Transverse colon (tissue), 4 donors: ENCODE measurements around the gene REEP6. TPM values are rescaled to one million over a fixed set of nuclear protein-coding genes. Genes with fewer than 3 reads are reported as not detected.

Experiments
- DNase-seq: peaks from one replicate; pipeline ENCODE4 v3.0.0-alpha.2; 2019
- H3K27ac ChIP-seq, 4 donors: fragments of 200-600 bp; sonication (generic); 2 replicates each; pipeline ENCODE4 v1.5.1; 2016 to 2018; ENCODE audit warnings: inconsistent platforms in 4 of 4
- H3K27me3 ChIP-seq: fragments of 200-600 bp; sonication (generic); 2 replicates; pipeline ENCODE4 v1.5.1; 2017; ENCODE audit warnings: inconsistent platforms
- H3K36me3 ChIP-seq, 4 donors: fragments of 200-600 bp; sonication (generic); 2 replicates each; pipeline ENCODE4 v1.5.1; 2017 to 2019; ENCODE audit warnings: inconsistent platforms in 4 of 4
- H3K4me1 ChIP-seq, 4 donors: fragments of 200-600 bp; sonication (generic); 2 replicates each; pipeline ENCODE4 v1.5.1; 2017 to 2020; ENCODE audit warnings: inconsistent platforms in 4 of 4
- H3K4me3 ChIP-seq, 4 donors: fragments of 200-600 bp; sonication (generic); 1 replicate in 1 of 4; 2 replicates in 3 of 4; pipeline versions ENCODE4 v1.5.1 to v1.6.1; 2017 to 2019; ENCODE audit warnings: inconsistent platforms in 4 of 4
- H3K9me3 ChIP-seq, 2 donors: fragments of 200-600 bp; sonication (generic); 2 replicates each; pipeline ENCODE4 v1.5.1; 2017 to 2019; ENCODE audit warnings: inconsistent platforms in 2 of 2
- EP300 ChIP-seq: sonication (generic); formaldehyde crosslinking; IDR thresholded peaks from one replicate; pipeline ENCODE4 v1.6.1; 2017; ENCODE audit warnings: antibody characterized with exemption, low read depth
- POLR2A ChIP-seq: fragments of 450-650 bp; IDR thresholded peaks from one replicate; pipeline ENCODE4 v1.6.1; 2016; ENCODE audit warnings: antibody characterized with exemption, mild to moderate bottlenecking, moderate library complexity
- POLR2AphosphoS5 ChIP-seq, 3 donors: sonication (generic); formaldehyde crosslinking; IDR thresholded peaks; one replicate each; pipeline ENCODE4 v1.6.1; 2016; ENCODE audit warnings: antibody characterized with exemption in 3 of 3
- WGBS, 2 donors: methylation state at CpG; one replicate each; pipeline ENCODE4 v1.1.5; 2018; ENCODE audit warnings: low coverage in 1 of 2; 5-methylcytosine and 5-hydroxymethylcytosine counted together
- in situ Hi-C, 4 donors: fragments of 200-750 bp; cut with MboI; loops; one replicate each; pipeline versions ENCODE4 v1.15.0 to v1.15.1; 2017; ENCODE audit warnings: low sequenced_read_pairs in 3 of 4, low pct_ligation_motif_present in 1 of 4, low pct_unique_long_range_greater_than_20kb in 1 of 4
- intact Hi-C: fragments of 100-400 bp; cut with DNase I; formaldehyde crosslinking; loops from one replicate; pipeline ENCODE4 v1.15.1; 2023; ENCODE audit warnings: low total_unique reads
- total RNA-seq, 4 donors: library from RNA; depleted of rRNA; stranded (reverse); fragments of >200 nt; gene quantifications; one replicate each; pipeline ENCODE4 v1.1.0, GENCODE V29; 2016
- TF ChIP-seq, protein P1 (sequence below), 5 experiments: fragments of 200-600 bp in 3 of 5; fragments of 450-650 bp in 2 of 5; sonication (generic) in 3 of 5; IDR thresholded peaks; 1 replicate in 2 of 5; 2 replicates in 3 of 5; pipeline ENCODE4 v1.5.1; 2016 to 2017; ENCODE audit warnings: antibody characterized with exemption in 5 of 5, inconsistent platforms in 3 of 5, mild to moderate bottlenecking in 2 of 5, moderate library complexity in 1 of 5

Gene REEP6
- total RNA-seq, 4 donors from 2014 or later = 2.2 to 3.3 TPM; not detected in 2

DNA sequence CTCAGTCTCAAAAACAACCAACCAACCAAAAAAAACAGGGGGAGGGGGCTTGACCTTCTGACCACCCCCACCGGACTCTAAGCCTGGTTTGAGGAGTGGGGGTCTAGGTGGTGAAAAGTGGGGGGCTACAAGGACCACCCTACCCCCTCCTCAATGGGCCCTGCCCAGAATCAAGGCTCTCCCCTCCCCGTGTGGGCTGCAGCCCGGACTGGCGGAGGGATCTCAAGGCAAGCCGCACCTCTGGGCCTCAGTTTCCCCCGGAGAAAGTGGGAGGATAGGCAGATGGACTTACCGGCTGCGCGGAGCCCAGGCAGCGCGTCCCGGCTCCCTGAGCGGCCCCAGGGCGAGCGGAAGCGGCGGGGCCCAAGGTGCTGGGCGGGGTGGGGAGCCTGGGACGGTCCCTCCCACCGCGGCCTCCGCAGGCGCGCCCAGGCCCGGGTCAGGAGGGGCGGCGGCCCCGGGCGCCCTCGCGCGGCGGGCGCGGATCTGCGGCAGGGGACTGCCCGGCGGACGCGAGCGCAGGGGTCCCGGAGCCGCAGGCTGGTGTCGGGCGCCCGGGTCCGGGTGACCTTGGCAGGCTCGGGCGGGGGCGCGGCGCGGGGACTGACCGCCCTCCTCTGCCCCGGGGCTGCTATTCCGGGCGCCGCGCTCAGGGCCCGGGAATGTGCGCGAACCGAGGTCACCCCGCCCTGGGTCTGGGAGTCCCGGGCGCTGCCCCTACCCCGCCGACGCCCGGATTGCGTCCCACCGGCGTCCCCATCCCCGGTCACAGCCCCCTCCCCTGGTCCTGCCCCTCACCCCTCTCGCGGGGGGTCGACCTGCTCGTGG is 21.9 kb downstream of the REEP6 start, which contains the start of gene ADAMTSL5:
ADAMTSL5 (minus strand) TSS at position 349 of the 828 bp plus-strand sequence. CDS start 2,076 bp downstream, outside the sequence.
- H3K27me3 ChIP-seq = peaks cover 47% of the 10 kb centered on the region
- H3K4me3 ChIP-seq = peak within 1 kb of the TSS; percentile 38 to 66 (median 52)
- TF ChIP-seq POLR2AphosphoS5 (IDR thresholded peaks at IDR 0.05) (peak in 1 of 3 donors; percentile 44), POLR2A (no peak), EP300 (no peak)
- TF ChIP-seq, protein P1, sequence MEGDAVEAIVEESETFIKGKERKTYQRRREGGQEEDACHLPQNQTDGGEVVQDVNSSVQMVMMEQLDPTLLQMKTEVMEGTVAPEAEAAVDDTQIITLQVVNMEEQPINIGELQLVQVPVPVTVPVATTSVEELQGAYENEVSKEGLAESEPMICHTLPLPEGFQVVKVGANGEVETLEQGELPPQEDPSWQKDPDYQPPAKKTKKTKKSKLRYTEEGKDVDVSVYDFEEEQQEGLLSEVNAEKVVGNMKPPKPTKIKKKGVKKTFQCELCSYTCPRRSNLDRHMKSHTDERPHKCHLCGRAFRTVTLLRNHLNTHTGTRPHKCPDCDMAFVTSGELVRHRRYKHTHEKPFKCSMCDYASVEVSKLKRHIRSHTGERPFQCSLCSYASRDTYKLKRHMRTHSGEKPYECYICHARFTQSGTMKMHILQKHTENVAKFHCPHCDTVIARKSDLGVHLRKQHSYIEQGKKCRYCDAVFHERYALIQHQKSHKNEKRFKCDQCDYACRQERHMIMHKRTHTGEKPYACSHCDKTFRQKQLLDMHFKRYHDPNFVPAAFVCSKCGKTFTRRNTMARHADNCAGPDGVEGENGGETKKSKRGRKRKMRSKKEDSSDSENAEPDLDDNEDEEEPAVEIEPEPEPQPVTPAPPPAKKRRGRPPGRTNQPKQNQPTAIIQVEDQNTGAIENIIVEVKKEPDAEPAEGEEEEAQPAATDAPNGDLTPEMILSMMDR (IDR thresholded peaks at IDR 0.05) = no peak
- no peaks in the 10 kb centered on the region for H3K36me3 ChIP-seq
- 1 to 17% methylated on average over 1 to 60 of the region's 78 CpGs for WGBS, 2 donors
- H3K27ac ChIP-seq = peak within 1 kb of the TSS; percentile 77 to 82 (median 80)
- in situ Hi-C loops (no loop called here), intact Hi-C loops (no loop called here)
- peaks cover 0 to 24% (median 11%) of the 10 kb centered on the region in 4 donors for H3K4me1 ChIP-seq
- peak; percentile 84 for DNase-seq
- H3K9me3 ChIP-seq = no peaks in the 10 kb centered on the region

DNA sequence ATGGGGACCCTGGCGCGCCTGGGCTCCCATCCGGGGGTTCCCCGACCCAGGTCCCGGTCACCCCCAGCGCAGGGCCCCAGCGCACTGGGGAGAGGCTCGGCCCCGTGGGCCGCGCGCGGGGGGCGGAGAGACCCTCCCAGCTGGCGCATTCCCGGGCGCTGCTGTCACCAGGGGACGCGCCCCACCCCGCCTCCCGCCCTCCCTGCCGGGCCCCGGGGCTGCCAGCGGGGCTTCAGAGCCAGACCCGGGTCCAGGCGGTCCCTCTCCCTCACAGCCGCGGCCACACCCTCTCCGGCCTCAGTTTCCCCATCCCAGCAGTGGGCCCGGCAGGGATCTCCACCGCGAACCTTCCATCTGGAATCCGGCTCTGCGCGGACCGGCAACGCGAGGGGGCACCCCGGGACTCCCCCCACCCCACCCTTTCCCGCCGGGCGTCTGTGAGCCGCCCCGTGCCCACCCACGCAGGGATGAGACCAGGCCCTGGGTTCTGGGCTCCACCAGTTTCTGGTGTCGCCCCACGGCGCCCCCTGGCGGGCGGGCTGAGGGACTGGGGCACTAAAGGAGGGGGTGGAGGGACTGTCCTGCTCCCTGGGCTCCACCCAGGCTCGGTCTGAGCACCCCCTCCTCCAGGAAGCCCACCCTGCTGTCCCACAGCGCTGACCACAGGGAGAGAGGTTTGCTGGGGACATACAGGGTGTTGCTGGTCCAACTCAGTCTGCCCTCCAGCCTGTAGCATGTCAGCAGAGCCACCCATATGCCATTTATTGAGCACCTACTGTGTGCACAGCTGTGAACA is 22.7 kb downstream of the REEP6 start:
- DNase-seq = peak; percentile 69
- whole genome bisulfite sequencing, 2 donors = 6% methylated on average over 21 of the region's 52 CpGs; no CpG with 5 or more reads in 1 of the 2 donors
- peak overlapping the region; percentile 38 to 66 (median 52) for H3K4me3 ChIP-seq
- in situ Hi-C loops = no loop called here
- H3K9me3 ChIP-seq = no peaks in the 10 kb centered on the region
- intact Hi-C loops = no loop called here
- H3K27ac ChIP-seq = peak overlapping the region; percentile 77 to 82 (median 80)
- H3K4me1 ChIP-seq = peaks cover 0 to 18% (median 11%) of the 10 kb centered on the region in 4 donors
- TF ChIP-seq EP300 = no peak
- no peak for TF ChIP-seq POLR2AphosphoS5 (IDR thresholded peaks at IDR 0.05)
- TF ChIP-seq, protein P1 (IDR thresholded peaks at IDR 0.05) = peak; percentile 61 to 79 (median 71)
- TF ChIP-seq POLR2A = no peak
- peaks cover 50% of the 10 kb centered on the region for H3K27me3 ChIP-seq
- H3K36me3 ChIP-seq = no peaks in the 10 kb centered on the region

DNA sequence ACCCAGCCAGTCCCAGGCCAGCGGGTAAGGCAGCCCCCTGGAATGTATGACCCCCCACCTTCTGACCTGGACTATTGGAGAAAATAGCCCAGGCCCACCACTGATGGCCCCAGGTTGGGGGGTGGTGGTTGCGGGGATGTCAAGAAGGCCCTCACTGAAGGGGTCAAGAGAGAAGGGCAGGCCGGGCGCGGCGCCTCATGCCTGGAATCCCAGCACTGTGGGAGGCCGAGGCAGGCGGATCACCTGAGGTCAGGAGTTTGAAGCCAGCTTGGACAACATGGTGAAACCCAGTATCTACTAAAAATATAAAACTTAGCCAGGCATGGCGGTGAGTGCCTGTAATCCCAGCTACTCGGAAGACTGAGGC is 23.3 kb downstream of the REEP6 start:
- H3K4me1 ChIP-seq = peaks cover 0 to 18% (median 11%) of the 10 kb centered on the region in 4 donors

More for the DNA sequence above, 23.3 kb downstream of the REEP6 start:
- Histone ChIP-seq H3K9me3 (no peaks in the 10 kb centered on the region), H3K27ac (no peak overlapping the region), H3K4me3 (no peak overlapping the region), H3K27me3 (peaks cover 50% of the 10 kb centered on the region), H3K36me3 (no peaks in the 10 kb centered on the region)
- intact Hi-C loops = no loop called here
- WGBS, 2 donors = 56% methylated on average over 9 of the region's 10 CpGs; no CpG with 5 or more reads in 1 of the 2 donors
- in situ Hi-C loops = no loop called here
- DNase-seq = no peak
- no peak for TF ChIP-seq EP300
- no peak for TF ChIP-seq POLR2AphosphoS5 (IDR thresholded peaks at IDR 0.05)
- TF ChIP-seq, protein P1 (IDR thresholded peaks at IDR 0.05) = no peak
- no peak for TF ChIP-seq POLR2A
